GM19463 (cell line): Measurements from ENCODE around the gene ZNF19.
"Not testable (repeated sequence)": the region's sequence is repeated elsewhere in the genome, so short reads cannot be mapped to it uniquely, and the experiment has no call there.

ENCODE experiments used
- ATAC-seq: cut with Tn5 transposase; IDR thresholded peaks from one replicate; pipeline ENCODE4 v1.9.1; 2021; ENCODE audit warnings: mild to moderate bottlenecking, moderate library complexity; ENCODE audit not compliant: unreplicated experiment

ZNF19 gene

DNA sequence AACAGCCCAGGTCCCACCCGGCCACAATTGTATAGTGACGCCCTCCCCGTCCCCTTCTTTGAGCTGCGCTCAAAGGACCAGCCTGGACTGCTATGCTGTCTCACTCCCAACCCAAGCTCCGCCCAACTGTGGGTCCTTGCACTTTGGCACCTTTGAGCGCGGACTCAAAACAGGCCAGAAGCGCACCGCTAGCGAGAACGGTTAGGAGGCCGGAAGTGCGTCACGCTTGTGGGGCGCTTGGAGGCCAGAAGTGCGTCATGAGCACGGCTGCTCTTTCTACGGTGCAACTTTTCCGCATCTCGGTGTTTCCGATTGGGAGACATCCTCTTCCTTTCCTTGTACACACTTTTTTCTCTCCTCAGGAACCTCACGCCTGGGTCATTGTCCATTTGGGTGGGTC, at the start of gene ZNF19:
Gene ZNF19 (minus strand): TSS at position 203 of the 400 bp plus-strand sequence. CDS start 7,210 bp downstream, outside the sequence.
- no peak for ATAC-seq

- ATAC-seq = peak; percentile 72
Observed at GRCh38 chr16:71537643-71538042, 48.5 kb upstream of the ZNF19 start.

DNA sequence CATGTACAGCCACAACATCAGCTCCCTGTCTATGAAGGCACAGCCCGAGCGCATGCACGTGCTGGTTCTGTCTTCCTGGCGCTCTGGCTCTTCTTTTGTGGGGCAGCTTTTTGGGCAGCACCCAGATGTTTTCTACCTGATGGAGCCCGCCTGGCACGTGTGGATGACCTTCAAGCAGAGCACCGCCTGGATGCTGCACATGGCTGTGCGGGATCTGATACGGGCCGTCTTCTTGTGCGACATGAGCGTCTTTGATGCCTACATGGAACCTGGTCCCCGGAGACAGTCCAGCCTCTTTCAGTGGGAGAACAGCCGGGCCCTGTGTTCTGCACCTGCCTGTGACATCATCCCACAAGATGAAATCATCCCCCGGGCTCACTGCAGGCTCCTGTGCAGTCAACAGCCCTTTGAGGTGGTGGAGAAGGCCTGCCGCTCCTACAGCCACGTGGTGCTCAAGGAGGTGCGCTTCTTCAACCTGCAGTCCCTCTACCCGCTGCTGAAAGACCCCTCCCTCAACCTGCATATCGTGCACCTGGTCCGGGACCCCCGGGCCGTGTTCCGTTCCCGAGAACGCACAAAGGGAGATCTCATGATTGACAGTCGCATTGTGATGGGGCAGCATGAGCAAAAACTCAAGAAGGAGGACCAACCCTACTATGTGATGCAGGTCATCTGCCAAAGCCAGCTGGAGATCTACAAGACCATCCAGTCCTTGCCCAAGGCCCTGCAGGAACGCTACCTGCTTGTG, 47.8 kb upstream of the ZNF19 start:
- ATAC-seq = no peak

- ATAC-seq = no peak
Observed at GRCh38 chr16:71532366-71532765, 43.2 kb upstream of the ZNF19 start.

DNA sequence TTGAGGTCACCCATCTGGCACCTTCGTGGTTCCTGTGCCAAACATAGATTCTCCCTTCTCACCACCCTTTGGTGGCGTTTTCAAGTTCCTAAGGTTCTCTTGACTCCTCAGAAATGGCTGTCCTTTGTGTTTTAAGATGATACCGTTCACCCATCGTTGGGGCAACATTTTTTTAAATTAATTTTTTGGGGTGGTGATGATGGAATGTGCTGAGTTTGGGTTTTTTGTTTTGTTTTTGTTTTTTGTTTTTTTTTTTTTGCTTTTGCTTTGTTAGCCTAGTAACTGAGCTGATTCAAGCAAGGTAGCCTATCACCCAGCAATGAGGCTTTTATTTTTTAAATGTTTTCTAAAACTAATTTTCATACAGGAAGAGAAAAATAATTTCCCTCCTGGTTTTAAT, 39.7 kb upstream of the ZNF19 start:
- ATAC-seq = no peak

- ATAC-seq = no peak
Observed at GRCh38 chr16:71528257-71528656, 39.1 kb upstream of the ZNF19 start.

GRCh38 chr16:71526111-71526631, 37.0 kb upstream of the ZNF19 start, which contains the start of gene CHST4:
TSS of gene CHST4 (plus strand) at chr16:71526426. CDS start at chr16:71536678, 10,252 bp downstream.
- ATAC-seq = no peak

DNA sequence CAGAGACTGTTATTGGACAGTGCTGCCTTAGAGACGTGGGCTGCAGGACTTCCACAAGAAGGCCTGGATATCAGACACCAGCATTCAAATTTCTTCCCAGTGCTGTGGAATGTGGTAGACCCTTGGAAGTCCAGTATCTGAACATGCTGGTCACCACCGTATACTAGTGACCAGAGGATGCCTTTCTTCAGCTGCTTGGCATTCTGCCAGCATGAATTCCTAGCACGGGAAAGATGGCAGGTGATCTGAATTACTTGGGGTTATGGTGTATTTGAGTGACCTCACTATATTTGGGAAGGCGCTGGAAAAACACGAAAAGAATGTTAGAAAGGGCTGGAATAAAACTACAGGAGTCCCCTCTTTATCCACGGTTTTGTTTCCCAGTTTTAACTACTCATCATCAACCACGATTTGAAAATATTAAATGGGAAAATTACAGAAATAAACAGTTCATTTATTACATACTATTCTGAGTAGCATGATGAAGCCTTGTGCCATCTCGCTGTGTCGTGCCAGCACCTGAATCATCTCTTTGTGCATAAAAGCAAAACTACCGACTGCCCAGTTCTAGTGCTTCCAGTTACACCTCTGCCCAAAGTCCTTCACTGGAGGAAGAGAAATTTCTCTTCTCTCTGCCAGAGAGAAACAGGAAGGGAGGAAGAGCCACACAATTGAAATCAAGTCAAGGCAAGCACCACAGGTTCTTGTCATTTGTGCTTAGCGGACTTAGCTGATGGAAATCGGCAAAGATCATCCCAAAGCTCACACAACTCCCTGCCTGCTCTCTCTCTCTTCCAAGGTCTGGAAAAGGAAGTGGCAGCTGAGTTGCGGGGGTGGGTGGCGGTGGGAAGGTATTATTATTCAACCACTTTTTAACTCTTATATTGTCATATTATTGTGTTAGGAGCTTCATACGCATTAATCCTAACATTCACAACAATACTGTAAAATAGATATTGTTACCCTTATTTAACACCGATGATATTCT, 35.7 kb upstream of the ZNF19 start:
- ATAC-seq = no peak

GRCh38 chr16:71520550-71520949, 31.4 kb upstream of the ZNF19 start:
- ATAC-seq = no peak

DNA sequence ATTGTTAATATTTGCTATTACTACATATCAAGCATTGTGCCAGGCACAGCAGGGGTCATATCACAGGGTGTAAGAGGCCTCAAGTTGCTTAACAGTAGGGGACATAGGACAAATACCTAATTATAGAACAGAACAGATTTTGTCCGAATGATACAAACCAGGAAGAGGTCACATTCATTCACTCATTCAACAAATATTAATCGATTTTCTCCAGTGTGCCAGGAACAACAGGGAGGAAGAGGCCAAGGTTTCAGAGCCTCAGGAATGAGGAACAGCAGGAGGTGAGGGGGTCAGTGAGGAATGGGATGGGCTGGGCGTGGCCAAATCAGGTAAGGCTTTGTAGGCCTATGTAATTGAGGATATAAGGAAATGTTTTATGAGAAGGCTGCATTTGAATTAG, 25.9 kb upstream of the ZNF19 start:
- ATAC-seq = no peak

- ATAC-seq = no peak
Observed at GRCh38 chr16:71514476-71514875, 25.4 kb upstream of the ZNF19 start.

GRCh38 chr16:71513302-71513701, 24.2 kb upstream of the ZNF19 start:
- no peak for ATAC-seq

- no peak for ATAC-seq
Observed at GRCh38 chr16:71507061-71507460, 17.9 kb upstream of the ZNF19 start.

- no peak for ATAC-seq
Observed at GRCh38 chr16:71504901-71505300, 15.8 kb upstream of the ZNF19 start.

GRCh38 chr16:71504051-71504450, 14.9 kb upstream of the ZNF19 start:
- ATAC-seq = not testable (repeated sequence)

DNA sequence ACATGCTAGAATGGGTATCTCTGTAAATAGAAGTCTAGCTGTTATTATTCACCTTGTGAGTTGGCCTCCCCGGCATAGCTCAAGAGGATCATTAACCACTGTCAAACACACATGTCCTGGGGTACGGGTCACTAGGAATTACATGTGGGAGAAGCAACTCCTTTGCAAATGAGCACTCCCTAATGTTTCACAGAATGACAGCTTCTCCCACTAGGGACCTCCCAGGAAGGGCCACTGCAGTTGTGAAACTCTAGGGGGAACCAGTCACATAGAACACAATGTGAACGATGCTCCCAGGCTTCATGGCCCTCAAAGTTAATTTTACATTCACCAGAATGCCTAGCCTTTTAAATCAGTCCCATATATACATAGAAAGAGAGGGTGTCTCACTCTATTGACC, 12.4 kb upstream of the ZNF19 start:
- no peak for ATAC-seq

GRCh38 chr16:71500964-71501363, 11.8 kb upstream of the ZNF19 start:
- ATAC-seq = no peak

GRCh38 chr16:71499775-71500364, 10.7 kb upstream of the ZNF19 start:
- ATAC-seq = no peak

DNA sequence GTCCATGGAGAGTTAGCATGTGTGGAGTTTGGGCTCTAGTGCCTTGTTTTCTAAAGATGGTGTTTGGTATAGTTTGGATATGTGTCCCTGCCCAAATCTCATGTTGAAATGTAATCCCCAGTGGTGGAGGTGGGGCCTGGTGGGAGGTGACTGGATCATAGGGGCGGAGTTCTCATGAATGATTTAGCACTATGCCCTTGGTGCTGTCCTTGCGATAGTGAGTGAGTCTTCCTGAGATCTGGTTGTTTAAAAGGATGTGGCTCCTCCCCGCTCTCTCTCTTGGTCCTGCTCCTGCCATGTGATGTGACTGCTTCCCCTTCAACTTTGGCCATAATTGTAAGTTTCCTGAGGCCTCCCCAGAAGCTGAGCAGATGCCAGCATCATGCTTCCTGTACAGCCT, 8.9 kb upstream of the ZNF19 start:
- ATAC-seq = no peak

DNA sequence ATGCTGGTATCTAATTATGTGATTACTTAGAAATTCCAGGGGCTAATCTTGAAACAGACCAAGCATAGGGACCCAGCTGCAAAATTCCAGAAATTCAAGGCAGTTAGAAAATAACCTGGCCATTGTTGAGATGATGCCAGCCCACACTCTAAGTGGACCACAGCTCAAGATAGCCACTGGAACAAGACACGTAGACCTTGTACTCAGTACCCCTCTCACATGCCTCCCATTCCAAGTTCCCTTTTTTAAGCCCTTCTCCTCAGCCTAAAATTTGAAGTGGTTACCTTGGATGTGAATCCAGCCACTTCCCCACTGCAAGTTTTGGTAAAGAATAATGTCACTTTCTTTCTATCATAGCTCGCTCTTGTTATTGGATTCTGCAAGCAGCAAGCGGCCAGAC, 4.1 kb upstream of the ZNF19 start:
- ATAC-seq = no peak

- ATAC-seq = no peak
Observed at GRCh38 chr16:71492786-71493185, 3.7 kb upstream of the ZNF19 start.
